PFSK-1 (cell line): Measurements from ENCODE around the gene S100A14. TPM values are rescaled to one million over a fixed set of nuclear protein-coding genes. Genes with fewer than 3 reads are reported as not detected.
A peak's percentile ranks its signal among the peaks of the same experiment; 100 is the strongest.

Experiments
- FOXP2 ChIP-seq: optimal IDR thresholded peaks from 2 replicates; pipeline ENCODE3; 2011; ENCODE audit warnings: borderline replicate concordance, control low read depth, inconsistent platforms; ENCODE audit not compliant: insufficient read depth; ENCODE audit errors: extremely low read length, extremely low read depth
- POLR2AphosphoS5 ChIP-seq: IDR thresholded peaks from 2 replicates; pipeline ENCODE4 v1.6.1; 2012; ENCODE audit warnings: low read depth, mild to moderate bottlenecking, control low read depth, low read length, moderate library complexity
- SIN3A ChIP-seq: IDR thresholded peaks from 2 replicates; pipeline ENCODE4 v1.6.1; 2012; ENCODE audit warnings: mild to moderate bottlenecking, low read length, moderate library complexity, borderline replicate concordance; ENCODE audit not compliant: insufficient read depth
- TAF1 ChIP-seq: IDR thresholded peaks from 2 replicates; pipeline ENCODE4 v1.6.1; 2012; ENCODE audit warnings: low read length, control low read depth, borderline replicate concordance; ENCODE audit not compliant: insufficient read depth
- polyA plus RNA-seq: library from polyadenylated mRNA; unstranded; fragments of >200 nt; gene quantifications from one replicate; pipeline ENCODE4 v1.2.1, GENCODE V29; 2012; ENCODE audit warnings: low read depth, missing spikeins; ENCODE audit not compliant: insufficient read length
- TF ChIP-seq, protein P1 (sequence below), 2 experiments: IDR thresholded peaks; 2 replicates each; pipeline versions ENCODE4 v1.6.1 to v1.8.0; 2011 to 2012; ENCODE audit warnings: low read depth in 2 of 2, low read length in 2 of 2, control low read depth in 1 of 2, inconsistent platforms in 1 of 2, mild to moderate bottlenecking in 1 of 2, moderate library complexity in 1 of 2; ENCODE audit not compliant: insufficient read depth in 1 of 2

Gene S100A14
- 0.49 TPM for polyA plus RNA-seq

DNA sequence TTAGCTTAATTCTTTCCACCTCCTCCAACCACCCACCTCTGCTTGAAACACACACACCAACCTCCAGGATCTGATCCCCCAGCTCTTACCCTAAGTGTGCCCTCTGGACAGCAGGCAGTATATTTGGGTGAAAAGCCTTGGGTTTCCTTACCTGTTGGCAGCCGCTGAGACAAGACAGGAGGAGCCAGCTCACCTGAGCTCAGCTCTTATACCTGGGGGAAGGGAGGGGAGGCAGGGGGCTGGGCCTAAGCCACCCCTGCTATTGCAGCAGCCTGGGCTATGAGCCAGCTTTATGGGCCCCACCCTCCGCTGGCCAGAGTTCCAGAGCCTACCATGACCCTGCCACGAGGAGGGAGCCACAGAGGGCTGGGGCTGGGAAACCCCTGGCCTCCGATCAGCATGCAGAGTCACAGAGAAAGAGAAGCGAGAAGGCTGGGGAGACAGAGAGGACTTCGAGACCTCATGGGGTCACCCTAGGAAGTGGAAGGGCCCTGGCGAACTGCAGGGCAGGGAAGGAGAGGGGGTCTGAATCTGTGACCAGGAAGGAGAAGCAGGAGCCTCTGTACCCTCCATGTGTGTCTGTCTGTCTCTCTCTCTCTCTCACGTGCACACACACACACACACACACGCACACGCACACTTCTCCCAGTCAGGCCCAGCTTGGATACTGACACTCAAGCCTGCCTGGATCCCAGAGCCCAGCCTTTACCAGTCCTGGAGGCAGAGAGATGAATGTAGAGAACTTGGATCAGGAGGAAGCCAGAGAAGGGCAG, at the start of gene S100A14:
TSS of gene S100A14 (minus strand) at position 182 of the 773 bp plus-strand sequence. CDS start 467 bp downstream, outside the sequence.
- TF ChIP-seq POLR2AphosphoS5 (no peak), SIN3A (no peak), FOXP2 (no peak), TAF1 (no peak)
- TF ChIP-seq, protein P1, sequence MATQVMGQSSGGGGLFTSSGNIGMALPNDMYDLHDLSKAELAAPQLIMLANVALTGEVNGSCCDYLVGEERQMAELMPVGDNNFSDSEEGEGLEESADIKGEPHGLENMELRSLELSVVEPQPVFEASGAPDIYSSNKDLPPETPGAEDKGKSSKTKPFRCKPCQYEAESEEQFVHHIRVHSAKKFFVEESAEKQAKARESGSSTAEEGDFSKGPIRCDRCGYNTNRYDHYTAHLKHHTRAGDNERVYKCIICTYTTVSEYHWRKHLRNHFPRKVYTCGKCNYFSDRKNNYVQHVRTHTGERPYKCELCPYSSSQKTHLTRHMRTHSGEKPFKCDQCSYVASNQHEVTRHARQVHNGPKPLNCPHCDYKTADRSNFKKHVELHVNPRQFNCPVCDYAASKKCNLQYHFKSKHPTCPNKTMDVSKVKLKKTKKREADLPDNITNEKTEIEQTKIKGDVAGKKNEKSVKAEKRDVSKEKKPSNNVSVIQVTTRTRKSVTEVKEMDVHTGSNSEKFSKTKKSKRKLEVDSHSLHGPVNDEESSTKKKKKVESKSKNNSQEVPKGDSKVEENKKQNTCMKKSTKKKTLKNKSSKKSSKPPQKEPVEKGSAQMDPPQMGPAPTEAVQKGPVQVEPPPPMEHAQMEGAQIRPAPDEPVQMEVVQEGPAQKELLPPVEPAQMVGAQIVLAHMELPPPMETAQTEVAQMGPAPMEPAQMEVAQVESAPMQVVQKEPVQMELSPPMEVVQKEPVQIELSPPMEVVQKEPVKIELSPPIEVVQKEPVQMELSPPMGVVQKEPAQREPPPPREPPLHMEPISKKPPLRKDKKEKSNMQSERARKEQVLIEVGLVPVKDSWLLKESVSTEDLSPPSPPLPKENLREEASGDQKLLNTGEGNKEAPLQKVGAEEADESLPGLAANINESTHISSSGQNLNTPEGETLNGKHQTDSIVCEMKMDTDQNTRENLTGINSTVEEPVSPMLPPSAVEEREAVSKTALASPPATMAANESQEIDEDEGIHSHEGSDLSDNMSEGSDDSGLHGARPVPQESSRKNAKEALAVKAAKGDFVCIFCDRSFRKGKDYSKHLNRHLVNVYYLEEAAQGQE (IDR thresholded peaks at IDR 0.05; ENCODE audit: insufficient read depth in 1 of 2, low read depth in 2 of 2, low read length in 2 of 2) = no peak

DNA sequence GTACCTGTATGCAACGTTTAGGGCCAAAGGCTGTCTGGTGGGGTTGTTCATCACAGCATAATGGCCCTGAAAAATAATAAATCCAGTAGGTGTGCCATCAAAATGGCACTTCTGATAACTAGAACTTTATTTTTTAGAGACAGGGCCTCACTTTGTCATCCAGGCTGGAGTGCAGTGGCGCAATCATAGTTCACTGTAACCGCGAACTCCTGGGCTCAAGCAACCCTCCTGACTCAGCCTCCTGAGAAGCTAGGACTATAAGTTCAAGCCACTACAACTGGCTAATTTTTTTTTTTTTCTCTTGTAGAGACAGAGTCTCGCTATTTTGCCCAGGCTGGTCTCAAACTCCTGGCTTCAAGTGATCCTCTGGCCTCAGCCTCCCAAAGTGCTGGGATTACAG, 47.1 kb upstream of the S100A14 start:
- TF ChIP-seq TAF1 (no peak), POLR2AphosphoS5 (peak; percentile 4; the same call in 1 of the 2 replicates)
- TF ChIP-seq, protein P1 (IDR thresholded peaks at IDR 0.05; ENCODE audit: insufficient read depth in 1 of 2, low read depth in 2 of 2, low read length in 2 of 2) = no peak

DNA sequence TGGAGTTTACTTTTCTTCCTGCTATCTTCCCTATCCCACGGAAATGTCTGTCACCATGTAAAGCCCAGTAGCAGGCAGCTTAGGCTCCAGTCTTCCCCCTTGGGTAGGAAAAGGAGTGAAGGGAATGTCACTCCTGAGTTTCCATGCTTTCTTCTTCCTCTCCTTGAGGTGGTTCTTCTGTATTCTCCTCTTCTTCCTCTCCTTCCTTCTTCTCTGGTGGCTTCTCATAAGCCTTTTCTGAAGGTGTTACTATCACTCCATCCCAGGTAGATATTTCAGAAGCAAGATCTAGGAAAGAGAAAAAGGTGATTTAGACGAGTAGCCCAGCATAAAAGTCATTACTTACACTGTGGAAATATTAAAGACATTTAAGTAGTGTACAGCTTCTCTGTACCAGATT, 46.1 kb upstream of the S100A14 start:
- TF ChIP-seq SIN3A (no peak), FOXP2 (no peak)

DNA sequence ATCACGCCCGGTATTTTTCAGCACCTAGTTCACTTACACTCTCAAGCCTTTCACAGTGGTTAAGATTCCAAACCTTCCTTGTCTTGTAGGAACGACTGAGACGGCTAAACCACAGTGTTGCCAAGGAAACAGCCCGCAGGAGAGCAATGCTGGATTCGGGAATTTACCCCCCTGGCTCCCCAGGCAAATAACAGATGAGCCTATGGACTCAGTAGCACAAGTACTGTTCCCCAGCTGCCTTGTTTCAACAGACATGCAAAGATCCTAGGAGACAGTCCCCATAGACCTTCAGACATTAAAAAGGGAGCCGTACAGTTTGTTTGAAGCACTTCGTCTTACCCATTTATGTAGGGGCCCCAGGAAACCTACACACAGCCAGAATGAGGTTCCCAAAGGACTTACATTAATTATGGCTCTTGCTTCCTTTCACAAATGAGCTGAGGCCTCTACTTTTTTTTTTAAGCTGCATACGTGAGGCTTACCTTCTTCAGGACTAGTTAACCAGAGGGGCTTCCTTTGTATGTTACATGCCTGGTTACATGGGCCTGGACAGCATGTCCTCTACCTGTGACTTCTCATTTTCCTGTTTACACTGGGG, 45.1 kb upstream of the S100A14 start:
- TF ChIP-seq POLR2AphosphoS5 (peak; percentile 68), FOXP2 (no peak)

DNA sequence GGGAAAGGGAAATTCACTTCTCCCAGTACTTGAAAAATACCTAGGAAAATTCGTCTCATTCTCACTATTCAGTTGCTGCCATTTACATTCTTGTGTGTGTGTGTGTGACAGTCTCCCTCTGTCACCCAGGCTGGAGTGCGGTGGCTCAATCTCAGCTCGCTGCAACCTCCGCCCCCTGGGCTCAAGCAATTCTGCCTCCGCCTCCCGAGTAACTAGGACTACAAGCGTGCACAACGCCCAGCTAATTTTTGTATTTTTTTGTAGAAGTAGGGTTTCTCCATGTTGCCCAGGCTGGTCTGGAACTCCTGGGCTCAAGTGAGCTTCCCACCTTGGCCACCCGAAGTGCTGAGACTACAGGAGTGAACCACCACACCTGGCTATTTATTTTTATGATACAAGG, 43.5 kb upstream of the S100A14 start:
- TF ChIP-seq FOXP2 (no peak), POLR2AphosphoS5 (no peak), SIN3A (no peak)
- TF ChIP-seq, protein P1 (IDR thresholded peaks at IDR 0.05; ENCODE audit: insufficient read depth in 1 of 2, low read depth in 2 of 2, low read length in 2 of 2) = no peak

DNA sequence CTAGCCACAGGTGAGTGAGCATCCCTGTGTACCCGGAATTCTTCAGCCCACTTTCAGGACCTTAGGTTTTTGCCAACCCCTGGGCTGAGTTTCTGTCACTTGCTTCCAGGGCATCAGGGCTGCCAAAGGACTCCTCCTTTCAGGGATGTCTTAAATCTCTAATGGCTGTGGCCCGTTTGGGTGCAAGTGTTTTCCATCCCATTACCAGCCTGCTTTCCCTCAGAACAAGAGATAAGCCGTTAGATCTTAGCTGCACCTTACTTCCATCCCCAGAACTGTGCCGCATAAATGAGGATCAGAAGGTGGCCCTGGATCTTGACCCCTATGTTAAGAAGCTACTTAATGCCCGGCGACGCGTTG, 43.0 kb upstream of the S100A14 start:
- TF ChIP-seq TAF1 (no peak), POLR2AphosphoS5 (no peak), SIN3A (no peak), FOXP2 (no peak)
- TF ChIP-seq, protein P1 (IDR thresholded peaks at IDR 0.05; ENCODE audit: insufficient read depth in 1 of 2, low read depth in 2 of 2, low read length in 2 of 2) = no peak
